ENCODE measurements around the gene MANBA.

The MANBA gene

DNA sequence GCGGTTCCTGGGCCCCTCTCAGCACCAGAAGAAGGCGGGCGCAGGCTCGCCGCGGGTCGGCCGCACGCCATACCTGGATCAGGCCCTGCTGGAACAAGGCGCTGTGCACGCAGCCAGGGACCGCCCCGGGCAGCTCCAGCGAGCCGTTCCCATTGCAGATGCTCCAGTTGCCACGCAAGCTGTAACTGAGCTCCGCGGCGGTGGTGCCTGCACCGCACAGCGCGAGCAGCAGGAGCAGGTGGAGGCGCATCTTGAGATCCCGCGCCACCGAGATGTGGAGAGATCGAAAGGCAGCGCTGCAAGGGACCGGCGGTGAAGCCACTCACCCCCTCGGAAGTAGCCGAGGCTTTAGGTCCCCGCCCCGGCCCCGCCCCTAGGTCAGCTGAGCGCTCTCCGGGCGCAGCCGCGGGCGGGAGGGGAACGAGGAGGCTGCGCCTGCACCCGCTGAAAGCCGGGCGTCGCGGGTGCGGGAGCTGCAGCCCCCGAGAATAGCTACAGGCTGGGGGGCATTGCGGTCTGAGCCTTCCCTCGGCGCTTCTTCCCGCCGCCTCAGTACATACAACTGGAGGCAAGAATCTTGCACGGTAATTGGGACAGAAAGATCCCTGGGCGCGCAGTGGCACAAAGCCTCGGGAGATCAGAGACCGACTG lies at the start of gene MANBA:
MANBA (minus strand) TSS at position 324 of the 651 bp plus-strand sequence; CDS start at position 250, 74 bp downstream.
- peak; percentile 69 for DNase-seq (ENCODE audit: low read depth)

DNA sequence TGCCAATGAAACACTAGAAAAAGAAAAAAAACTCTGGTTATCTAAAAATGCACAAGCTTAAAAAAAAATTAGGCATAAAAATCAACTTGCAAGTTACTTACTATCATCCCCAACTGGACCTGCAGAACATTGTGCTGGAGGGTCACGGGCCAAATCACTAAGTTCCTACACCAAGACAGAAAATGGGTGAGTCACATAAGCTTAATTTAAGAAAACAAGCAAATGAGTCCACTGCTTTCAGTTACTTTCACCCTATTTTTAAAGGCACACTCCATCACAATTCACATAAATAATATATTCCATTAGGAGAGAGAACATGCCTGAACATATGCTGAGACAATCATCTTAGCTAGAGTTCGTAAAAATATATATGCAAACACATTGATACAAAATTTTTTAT lies 48.9 kb upstream of the MANBA start:
- no peak for DNase-seq (ENCODE audit: low read depth)

DNA sequence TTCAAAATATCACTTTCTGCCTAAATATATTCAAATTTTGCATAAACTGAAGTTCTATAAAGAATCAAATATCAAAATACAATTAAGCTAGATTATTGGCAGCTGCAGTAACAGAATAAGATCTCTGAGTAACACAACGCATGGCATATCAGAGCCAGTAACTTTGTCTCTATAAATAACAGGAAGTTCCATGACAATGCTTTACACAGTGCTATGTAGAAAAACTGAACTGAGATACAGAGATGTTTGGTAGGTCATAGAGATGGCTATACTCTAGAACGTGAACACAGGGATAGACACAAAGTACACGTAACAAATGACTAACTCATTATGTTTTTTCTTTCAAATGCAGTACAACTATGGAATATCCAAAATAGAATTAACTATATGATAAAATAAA lies 48.4 kb upstream of the MANBA start:
- DNase-seq (ENCODE audit: low read depth), result no peak

GRCh38 chr4:102808009-102808408 lies 47.2 kb upstream of the MANBA start:
- no peak for DNase-seq (ENCODE audit: low read depth)

GRCh38 chr4:102807345-102807744 lies 46.6 kb upstream of the MANBA start:
- no peak for DNase-seq (ENCODE audit: low read depth)

GRCh38 chr4:102799816-102800215 lies 39.0 kb upstream of the MANBA start:
- DNase-seq (ENCODE audit: low read depth), result no peak

GRCh38 chr4:102794999-102795398 lies 34.2 kb upstream of the MANBA start:
- no peak for DNase-seq (ENCODE audit: low read depth)

- no peak for DNase-seq (ENCODE audit: low read depth)
These were observed 31.7 kb upstream of the MANBA start for GRCh38 chr4:102792361-102792936.

GRCh38 chr4:102791318-102791835 lies 30.6 kb upstream of the MANBA start:
- no peak for DNase-seq (ENCODE audit: low read depth)

- DNase-seq (ENCODE audit: low read depth), result no peak
These were observed 28.5 kb upstream of the MANBA start for GRCh38 chr4:102789317-102789717.

DNA sequence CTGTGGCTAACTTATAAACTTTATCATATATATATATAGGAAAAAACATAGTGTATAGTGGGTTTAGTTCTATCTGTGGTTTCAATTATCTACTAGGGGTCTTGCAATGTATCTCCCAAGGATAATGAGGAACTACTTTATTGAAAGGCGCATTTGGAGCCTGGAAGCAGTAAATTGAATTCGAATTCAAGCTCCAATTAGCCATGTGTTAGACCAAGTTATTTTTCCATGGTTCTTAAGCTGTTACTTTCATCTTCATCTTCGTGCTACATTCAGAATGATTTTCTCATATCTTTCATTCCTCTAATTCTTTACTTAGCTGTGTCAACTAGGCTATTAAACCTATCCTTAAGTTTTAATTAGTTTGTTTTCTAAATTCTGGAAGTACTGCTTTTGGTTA lies 27.2 kb upstream of the MANBA start:
- no peak for DNase-seq (ENCODE audit: low read depth)

- DNase-seq (ENCODE audit: low read depth), result no peak
These were observed 26.5 kb upstream of the MANBA start for GRCh38 chr4:102787096-102787881.

DNA sequence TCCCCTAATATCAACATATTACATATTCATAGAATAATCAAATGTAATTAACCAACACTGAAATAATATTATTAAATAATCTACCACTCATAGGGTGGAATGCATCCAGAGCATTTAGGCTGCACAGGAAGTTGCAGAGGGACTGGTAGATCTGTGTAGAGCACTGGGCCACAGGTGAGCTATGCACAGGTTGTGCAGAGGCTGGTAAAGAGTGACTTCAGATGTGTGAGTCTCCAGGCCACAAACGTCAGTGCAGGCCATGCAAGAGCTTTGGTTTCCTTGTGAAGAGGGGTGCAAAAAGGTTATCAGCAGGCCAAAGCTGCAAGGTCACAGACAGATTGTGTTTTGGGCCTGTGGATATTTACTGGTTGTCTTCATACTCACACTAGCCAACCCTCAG lies 25.5 kb upstream of the MANBA start:
- DNase-seq (ENCODE audit: low read depth), result no peak

DNA sequence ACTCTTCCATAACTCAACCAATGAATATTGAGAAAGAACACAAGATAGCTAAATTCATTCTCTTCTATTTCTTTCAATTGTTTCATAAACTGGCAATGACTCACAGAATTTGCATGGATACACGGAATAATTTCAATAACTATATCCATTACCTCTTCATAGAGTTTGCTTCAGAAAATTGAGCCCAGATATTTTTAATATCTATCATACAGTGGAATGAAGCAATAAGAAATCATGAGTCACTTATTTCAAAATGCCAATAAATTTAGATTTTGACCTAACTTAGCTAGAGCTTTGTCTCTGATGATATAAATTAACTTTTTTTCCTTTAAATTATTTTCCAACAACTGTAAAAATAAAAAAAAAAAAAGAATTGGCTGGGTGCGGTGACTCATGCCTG lies 22.2 kb upstream of the MANBA start:
- no peak for DNase-seq (ENCODE audit: low read depth)

DNA sequence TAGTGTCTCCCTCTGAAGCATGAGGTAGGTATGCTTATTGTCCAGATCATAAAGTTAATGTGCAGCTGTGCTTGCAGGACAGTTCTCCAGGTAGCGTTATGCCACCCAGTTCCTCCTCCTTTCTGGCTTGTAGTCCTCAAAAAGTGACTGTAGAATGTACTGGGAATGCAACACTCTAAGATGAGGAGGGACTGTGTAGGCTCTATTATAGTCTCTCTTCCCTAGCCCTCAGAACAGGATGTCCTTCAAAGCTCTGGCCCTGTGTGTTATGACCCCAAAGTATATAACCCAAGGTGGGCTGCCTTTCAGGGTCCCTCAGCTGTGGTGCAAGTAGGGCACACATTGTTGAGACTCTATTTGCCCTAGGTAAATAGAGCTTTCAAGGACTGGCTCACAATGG lies 20.8 kb upstream of the MANBA start:
- DNase-seq (ENCODE audit: low read depth), result no peak

DNA sequence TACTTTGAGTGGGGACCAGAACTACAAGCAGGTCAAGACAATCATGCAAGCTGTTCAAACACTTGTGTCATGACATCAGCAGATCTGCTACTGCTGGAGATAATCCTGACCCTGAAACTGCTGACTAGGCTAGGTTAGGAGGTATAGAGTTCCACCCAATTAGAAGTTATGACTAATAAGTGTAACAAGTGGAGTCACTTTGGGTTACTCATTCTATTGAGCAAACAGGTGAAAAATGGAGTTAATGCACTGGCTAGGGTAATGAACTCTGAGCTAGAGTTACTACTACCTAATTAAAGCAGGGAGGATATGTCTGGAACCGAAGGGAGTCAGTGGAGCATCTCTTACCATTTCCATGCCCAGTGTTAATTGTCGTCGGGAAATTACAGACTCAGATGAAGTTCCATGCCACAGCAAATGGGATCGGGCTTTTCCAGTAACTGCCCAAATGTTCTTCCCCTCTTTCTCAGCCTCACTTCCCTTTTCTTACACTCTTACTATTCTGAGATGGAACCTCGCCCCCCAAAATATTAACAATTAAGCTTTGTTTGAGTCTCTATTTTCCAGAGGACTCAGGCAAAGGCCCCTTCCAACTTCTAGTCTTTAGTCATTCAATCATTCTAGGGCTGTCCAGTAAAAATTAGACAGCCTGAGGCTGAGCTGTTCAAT lies 19.8 kb upstream of the MANBA start:
- DNase-seq (ENCODE audit: low read depth), result no peak

DNA sequence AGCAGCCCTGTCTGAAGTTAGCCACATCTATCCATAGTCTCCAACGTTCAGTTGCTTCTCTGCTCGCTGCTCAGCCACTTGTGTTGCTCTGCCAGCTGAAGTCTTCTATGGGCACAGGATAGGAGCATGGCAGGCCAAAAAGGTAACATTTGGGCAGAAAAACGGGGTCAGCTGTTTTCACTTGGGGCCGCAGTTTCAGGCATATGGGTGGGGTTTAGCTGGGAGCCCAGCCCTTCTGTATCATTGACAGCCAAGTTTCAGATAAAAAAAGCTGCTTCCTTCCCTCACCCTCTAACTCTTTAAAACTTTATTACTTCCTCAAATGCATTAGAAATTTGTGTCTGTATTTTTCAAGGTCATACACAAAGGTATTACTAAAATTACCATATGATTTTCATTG lies 18.4 kb upstream of the MANBA start:
- DNase-seq (ENCODE audit: low read depth), result no peak

- no peak for DNase-seq (ENCODE audit: low read depth)
These were observed 18.0 kb upstream of the MANBA start for GRCh38 chr4:102778720-102779119.

DNA sequence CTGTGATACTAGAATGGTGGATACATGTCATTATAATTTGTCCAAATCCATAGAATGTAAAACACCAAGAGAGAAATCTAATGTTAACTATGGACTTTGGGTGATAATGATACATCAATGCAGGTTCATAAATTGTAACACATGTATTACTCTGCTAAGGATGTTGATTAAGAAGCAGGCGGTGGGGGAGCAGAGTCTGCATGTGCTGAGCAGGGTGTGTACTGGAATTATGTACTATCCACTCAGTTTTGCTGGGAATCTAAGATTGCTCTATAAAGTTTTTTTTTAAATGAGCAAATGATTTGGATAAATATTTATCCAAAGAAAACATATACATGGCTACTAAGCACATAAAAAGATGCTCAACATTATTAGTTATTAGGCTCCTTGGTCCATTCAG lies 15.0 kb upstream of the MANBA start:
- DNase-seq (ENCODE audit: low read depth), result no peak

DNA sequence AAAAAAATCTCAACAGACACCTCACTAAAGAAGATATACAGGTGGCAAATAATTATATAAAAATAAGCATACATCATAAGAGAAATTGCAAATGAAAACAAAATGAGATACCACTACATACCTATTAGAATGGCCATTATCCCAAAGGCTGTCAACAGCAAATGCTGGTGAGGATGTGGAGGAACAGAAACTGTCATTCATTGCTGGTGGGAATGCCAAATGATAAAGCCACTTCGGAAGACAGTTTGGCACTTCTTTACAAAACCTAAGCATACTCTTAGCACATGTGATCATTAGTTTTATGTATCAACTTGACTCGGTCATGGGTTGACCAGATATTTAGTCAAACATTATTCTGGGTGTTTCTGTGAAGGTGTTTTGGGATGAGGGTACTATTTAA lies 13.5 kb upstream of the MANBA start:
- no peak for DNase-seq (ENCODE audit: low read depth)

- DNase-seq (ENCODE audit: low read depth), result no peak
These were observed 12.1 kb upstream of the MANBA start for GRCh38 chr4:102772738-102773340.

- no peak for DNase-seq (ENCODE audit: low read depth)
These were observed 4.1 kb upstream of the MANBA start for GRCh38 chr4:102764901-102765300.
